ENCODE results near the gene TOP3A. TPM values are rescaled to one million over a fixed set of nuclear protein-coding genes. Genes with fewer than 3 reads are reported as not detected.

The TOP3A gene
- total RNA-seq, 1 donor from 2014 or later, result 49.2 TPM

DNA sequence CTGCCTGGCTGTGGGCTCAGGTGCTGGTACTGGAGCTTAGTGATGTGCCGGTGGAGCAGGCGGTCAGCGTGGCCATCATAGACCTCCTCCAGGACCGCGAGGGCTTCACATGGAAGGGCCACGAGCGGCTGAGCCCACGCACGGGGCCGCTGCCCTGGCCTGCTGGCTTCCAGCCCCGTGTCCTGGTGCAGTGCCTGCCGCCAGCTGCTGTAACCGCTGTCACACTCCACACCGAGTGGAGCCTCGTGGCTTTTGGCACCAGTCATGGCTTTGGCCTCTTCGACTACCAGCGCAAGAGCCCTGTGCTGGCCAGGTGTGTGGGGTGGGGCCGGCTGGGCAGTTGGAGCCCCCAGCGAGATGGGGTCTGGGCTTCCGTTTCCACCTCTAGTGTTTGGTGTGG, 77.3 kb downstream of the TOP3A start:
- H3K9me3 Mint-ChIP-seq, result no peaks in the 10 kb centered on the region
- H2AFZ ChIP-seq (replicated peaks), result no peak overlapping the region
- DNase-seq (ENCODE audit: low spot score), result no peak
- no peak overlapping the region for H3K9ac ChIP-seq
- H3K4me3 ChIP-seq, result no peak overlapping the region
- no peak overlapping the region for H3K27ac ChIP-seq
- peaks cover 13% of the 10 kb centered on the region for H3K79me2 ChIP-seq (ENCODE audit: low read depth)
- no peaks in the 10 kb centered on the region for H3K4me1 ChIP-seq
- peaks cover 3% of the 10 kb centered on the region for H3K4me1 Mint-ChIP-seq
- no peak overlapping the region for H3K27ac Mint-ChIP-seq
- H3K9me3 ChIP-seq (ENCODE audit: low read depth), result no peaks in the 10 kb centered on the region
- H3K27me3 ChIP-seq, result no peaks in the 10 kb centered on the region
- H4K20me1 ChIP-seq (ENCODE audit: low read depth), result peaks cover 23% of the 10 kb centered on the region
- peaks cover 32% of the 10 kb centered on the region for H3K36me3 Mint-ChIP-seq
- TF ChIP-seq, protein P1, sequence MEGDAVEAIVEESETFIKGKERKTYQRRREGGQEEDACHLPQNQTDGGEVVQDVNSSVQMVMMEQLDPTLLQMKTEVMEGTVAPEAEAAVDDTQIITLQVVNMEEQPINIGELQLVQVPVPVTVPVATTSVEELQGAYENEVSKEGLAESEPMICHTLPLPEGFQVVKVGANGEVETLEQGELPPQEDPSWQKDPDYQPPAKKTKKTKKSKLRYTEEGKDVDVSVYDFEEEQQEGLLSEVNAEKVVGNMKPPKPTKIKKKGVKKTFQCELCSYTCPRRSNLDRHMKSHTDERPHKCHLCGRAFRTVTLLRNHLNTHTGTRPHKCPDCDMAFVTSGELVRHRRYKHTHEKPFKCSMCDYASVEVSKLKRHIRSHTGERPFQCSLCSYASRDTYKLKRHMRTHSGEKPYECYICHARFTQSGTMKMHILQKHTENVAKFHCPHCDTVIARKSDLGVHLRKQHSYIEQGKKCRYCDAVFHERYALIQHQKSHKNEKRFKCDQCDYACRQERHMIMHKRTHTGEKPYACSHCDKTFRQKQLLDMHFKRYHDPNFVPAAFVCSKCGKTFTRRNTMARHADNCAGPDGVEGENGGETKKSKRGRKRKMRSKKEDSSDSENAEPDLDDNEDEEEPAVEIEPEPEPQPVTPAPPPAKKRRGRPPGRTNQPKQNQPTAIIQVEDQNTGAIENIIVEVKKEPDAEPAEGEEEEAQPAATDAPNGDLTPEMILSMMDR (IDR thresholded peaks at IDR 0.05), result no peak
- no peak for TF ChIP-seq EZH2 (IDR thresholded peaks at IDR 0.05)
- no peaks in the 10 kb centered on the region for H3K36me3 ChIP-seq
- no peak overlapping the region for H3K4me3 Mint-ChIP-seq
- H3K27me3 Mint-ChIP-seq (ENCODE audit: insufficient read depth, low read depth), result no peaks in the 10 kb centered on the region
- no peak overlapping the region for H3K4me2 ChIP-seq
- H3F3A ChIP-seq (ENCODE audit: low read depth), result no peaks in the 10 kb centered on the region

GRCh38 chr17:18236494-18236893, 78.3 kb downstream of the TOP3A start:
- H3K27me3 Mint-ChIP-seq (ENCODE audit: insufficient read depth, low read depth), result no peaks in the 10 kb centered on the region
- H3K9me3 Mint-ChIP-seq, result no peaks in the 10 kb centered on the region
- H2AFZ ChIP-seq (replicated peaks), result no peak overlapping the region
- no peak overlapping the region for H3K27ac ChIP-seq
- H3K4me1 ChIP-seq, result peaks cover 5% of the 10 kb centered on the region
- no peak overlapping the region for H3K4me3 ChIP-seq
- H3K4me2 ChIP-seq, result no peak overlapping the region
- no peaks in the 10 kb centered on the region for H3K9me3 ChIP-seq (ENCODE audit: low read depth)
- TF ChIP-seq EZH2 (IDR thresholded peaks at IDR 0.05) (no peak), EZH2phosphoT487 (IDR thresholded peaks at IDR 0.05) (no peak)
- TF ChIP-seq, protein P1 (IDR thresholded peaks at IDR 0.05), result no peak
- H3F3A ChIP-seq (ENCODE audit: low read depth), result peaks cover 5% of the 10 kb centered on the region
- peaks cover 23% of the 10 kb centered on the region for H3K79me2 ChIP-seq (ENCODE audit: low read depth)
- H3K27ac Mint-ChIP-seq, result no peak overlapping the region
- no peaks in the 10 kb centered on the region for H3K27me3 ChIP-seq
- DNase-seq (ENCODE audit: low spot score), result no peak
- no peaks in the 10 kb centered on the region for H3K36me3 ChIP-seq
- no peak overlapping the region for H3K4me3 Mint-ChIP-seq
- peaks cover 13% of the 10 kb centered on the region for H3K4me1 Mint-ChIP-seq
- H3K9ac ChIP-seq, result no peak overlapping the region
- peaks cover 32% of the 10 kb centered on the region for H3K36me3 Mint-ChIP-seq
- H4K20me1 ChIP-seq (ENCODE audit: low read depth), result peaks cover 30% of the 10 kb centered on the region

- Histone ChIP-seq H3F3A (ENCODE audit: low read depth) (peaks cover 8% of the 10 kb centered on the region), H3K9me3 (ENCODE audit: low read depth) (no peaks in the 10 kb centered on the region), H2AFZ (replicated peaks) (no peak overlapping the region), H3K36me3 (no peaks in the 10 kb centered on the region), H3K9ac (no peak overlapping the region), H3K4me1 (peaks cover 12% of the 10 kb centered on the region), H3K27me3 (no peaks in the 10 kb centered on the region), H3K79me2 (ENCODE audit: low read depth) (peaks cover 30% of the 10 kb centered on the region), H3K27ac (no peak overlapping the region), H3K4me2 (no peak overlapping the region), H4K20me1 (ENCODE audit: low read depth) (peaks cover 34% of the 10 kb centered on the region), H3K4me3 (no peak overlapping the region)
- peaks cover 32% of the 10 kb centered on the region for H3K36me3 Mint-ChIP-seq
- no peak for DNase-seq (ENCODE audit: low spot score)
- H3K27ac Mint-ChIP-seq, result no peak overlapping the region
- TF ChIP-seq, protein P1 (IDR thresholded peaks at IDR 0.05), result no peak
- TF ChIP-seq EZH2phosphoT487 (IDR thresholded peaks at IDR 0.05) (no peak), EZH2 (IDR thresholded peaks at IDR 0.05) (no peak)
- peaks cover 20% of the 10 kb centered on the region for H3K4me1 Mint-ChIP-seq
- no peak overlapping the region for H3K4me3 Mint-ChIP-seq
- peaks cover 2% of the 10 kb centered on the region for H3K27me3 Mint-ChIP-seq (ENCODE audit: insufficient read depth, low read depth)
- no peaks in the 10 kb centered on the region for H3K9me3 Mint-ChIP-seq
Measured at GRCh38 chr17:18235743-18236256, 79.0 kb downstream of the TOP3A start.
